K562 (cell line): Measurements from ENCODE around the gene PPP1R14B. TPM values are rescaled to one million over a fixed set of nuclear protein-coding genes. Genes with fewer than 3 reads are reported as not detected.

Experiments
- CREB1 ChIP-seq, 2 experiments: sonication (generic) in 1 of 2; formaldehyde crosslinking in 1 of 2; IDR thresholded peaks; 2 replicates each; pipeline versions ENCODE4 v1.6.1 to v1.8.0; 2012 to 2022; ENCODE audit warnings: inconsistent platforms in 1 of 2, mild to moderate bottlenecking in 1 of 2, missing genetic modification reagents in 1 of 2, moderate library complexity in 1 of 2
- CTBP1 ChIP-seq: fragments of 450-650 bp; IDR thresholded peaks from 2 replicates; pipeline ENCODE4 v1.6.1; 2016; ENCODE audit warnings: borderline replicate concordance
- CXXC5 ChIP-seq: fragments of 250-450 bp; sonication (Bioruptor Pico); IDR thresholded peaks from 2 replicates; pipeline ENCODE4 v1.8.0; 2022; ENCODE audit warnings: inconsistent platforms, mild to moderate bottlenecking, moderate library complexity
- ELF4 ChIP-seq: fragments of 450-650 bp; formaldehyde crosslinking; IDR thresholded peaks from 2 replicates; pipeline ENCODE4 v1.4.0; 2022; ENCODE audit warnings: missing genetic modification characterization
- FOS ChIP-seq: IDR thresholded peaks from 3 replicates; pipeline ENCODE4 v1.6.1; 2011; ENCODE audit not compliant: insufficient read length; ENCODE audit errors: extremely low read depth
- FOXA3 ChIP-seq, 2 experiments: fragments of 450-650 bp in 1 of 2; sonication (generic) in 1 of 2; formaldehyde crosslinking; IDR thresholded peaks in 1 of 2; conservative IDR thresholded peaks in 1 of 2; 2 replicates each; pipeline versions ENCODE4 v1.4.0 to v1.8.0; 2020 to 2022; ENCODE audit warnings: mild to moderate bottlenecking in 2 of 2, missing genetic modification reagents in 1 of 2
- IRF9 ChIP-seq: fragments of 450-650 bp; IDR thresholded peaks from 2 replicates; pipeline ENCODE4 v1.6.1; 2016; ENCODE audit warnings: missing biosample characterization, missing genetic modification characterization
- KLF1 ChIP-seq: fragments of 450-650 bp; IDR thresholded peaks from 2 replicates; pipeline ENCODE4 v1.6.1; 2016; ENCODE audit warnings: missing genetic modification characterization, missing compliant biosample characterization
- KLF13 ChIP-seq: fragments of 450-650 bp; IDR thresholded peaks from 2 replicates; pipeline ENCODE4 v1.6.1; 2016; ENCODE audit warnings: missing genetic modification characterization, low read depth, mild to moderate bottlenecking, missing compliant biosample characterization, moderate library complexity, borderline replicate concordance
- LCOR ChIP-seq: sonication (generic); formaldehyde crosslinking; IDR thresholded peaks from 2 replicates; pipeline ENCODE4 v1.8.0; 2022; ENCODE audit warnings: mild to moderate bottlenecking, missing genetic modification reagents
- MAFK ChIP-seq: IDR thresholded peaks from 2 replicates; pipeline ENCODE4 v1.6.1; 2011; ENCODE audit warnings: low read length, improper control_type of control experiment
- MAZ ChIP-seq, 2 experiments: fragments of 450-650 bp in 1 of 2; sonication (generic) in 1 of 2; formaldehyde crosslinking; IDR thresholded peaks in 1 of 2; conservative IDR thresholded peaks in 1 of 2; 2 replicates each; pipeline versions ENCODE4 v1.4.0 to v1.5.0; 2020; ENCODE audit warnings: mild to moderate bottlenecking in 1 of 2, missing genetic modification reagents in 1 of 2
- MLX ChIP-seq, 2 experiments: fragments of 450-650 bp in 1 of 2; sonication (generic) in 1 of 2; formaldehyde crosslinking; conservative IDR thresholded peaks; 2 replicates each; pipeline versions ENCODE4 v1.4.0 to v1.8.1; 2020 to 2022; ENCODE audit warnings: mild to moderate bottlenecking in 1 of 2, missing genetic modification reagents in 1 of 2
- NCOA1 ChIP-seq: fragments of 450-650 bp; IDR thresholded peaks from 2 replicates; pipeline ENCODE4 v1.6.1; 2016; ENCODE audit warnings: low read depth
- NR2C2 ChIP-seq, 2 experiments: fragments of 200-800 bp in 1 of 2; sonication (Bioruptor generic) in 1 of 2; sonication (generic) in 1 of 2; formaldehyde crosslinking in 1 of 2; IDR thresholded peaks; 2 replicates each; pipeline versions ENCODE4 v1.6.1 to v1.8.0; 2016 to 2022; ENCODE audit warnings: mild to moderate bottlenecking in 1 of 2, missing compliant biosample characterization in 1 of 2, missing genetic modification characterization in 1 of 2, missing genetic modification reagents in 1 of 2
- NRF1 ChIP-seq, 2 experiments: fragments of 450-650 bp; IDR thresholded peaks in 1 of 2; conservative IDR thresholded peaks in 1 of 2; 2 replicates each; pipeline ENCODE4 v1.6.1; 2014; ENCODE audit warnings: mild to moderate bottlenecking in 2 of 2
- PHF20 ChIP-seq: fragments of 450-650 bp; IDR thresholded peaks from 2 replicates; pipeline ENCODE4 v1.6.1; 2018; ENCODE audit not compliant: partially characterized antibody
- POLR2G ChIP-seq: fragments of 200-400 bp; formaldehyde crosslinking; IDR thresholded peaks from 2 replicates; pipeline ENCODE4 v1.6.1; 2017; ENCODE audit warnings: low read depth, mild to moderate bottlenecking, antibody characterized with exemption, low read length, moderate library complexity
- PTBP1 ChIP-seq: fragments of 200-400 bp; formaldehyde crosslinking; IDR thresholded peaks from 2 replicates; pipeline ENCODE4 v1.6.1; 2017; ENCODE audit warnings: low read depth, low read length
- PTRF ChIP-seq: fragments of 450-650 bp; IDR thresholded peaks from 2 replicates; pipeline ENCODE4 v1.6.1; 2016; ENCODE audit warnings: mild to moderate bottlenecking, missing genetic modification characterization, missing compliant biosample characterization
- SOX6 ChIP-seq: fragments of 450-650 bp; IDR thresholded peaks from 2 replicates; pipeline ENCODE4 v1.6.1; 2014; ENCODE audit warnings: mild to moderate bottlenecking
- TFAP4 ChIP-seq: sonication (generic); formaldehyde crosslinking; IDR thresholded peaks from 2 replicates; pipeline ENCODE4 v1.8.0; 2022; ENCODE audit warnings: missing genetic modification reagents, mild to moderate bottlenecking, moderate library complexity, borderline replicate concordance
- WHSC1 ChIP-seq: IDR thresholded peaks from one replicate; pipeline ENCODE4 v1.6.1; 2012; ENCODE audit warnings: low read length, control low read depth, inconsistent platforms
- ZNF146 ChIP-seq: IDR thresholded peaks from one replicate; pipeline ENCODE4 v1.6.1; 2018; ENCODE audit warnings: missing compliant biosample characterization; ENCODE audit not compliant: unreplicated experiment
- polyA plus RNA-seq, 8 experiments: library from polyadenylated mRNA; depleted of rRNA in 4 of 8; stranded (reverse) in 5 of 8; unstranded in 3 of 8; fragments of >200 nt; fragmentation: Nextera tagmentation in 2 of 8; fragmentation: Illumina TruSeq in 1 of 8; extraction: Ambion mirVana in 2 of 8; extraction: Trizol in 1 of 8; gene quantifications; 2 replicates each; pipeline versions ENCODE4 v1.2.1 to v1.2.3, GENCODE V29; 2011 to 2014; ENCODE audit warnings: inconsistent platforms in 1 of 8, missing spikeins in 1 of 8
- total RNA-seq, 7 experiments: library from RNA; depleted of rRNA in 6 of 7; stranded (reverse); fragments of >200 nt in 6 of 7; fragmentation: Illumina TruSeq in 2 of 7; extraction: Trizol in 2 of 7; gene quantifications; 2 replicates each; pipeline versions ENCODE4 v1.2.1 to v1.2.3, GENCODE V29; 2011 to 2021; ENCODE audit warnings: low replicate concordance in 1 of 7

The PPP1R14B gene
- total and polyA plus RNA-seq, 9 of the 15 experiments (the other 6 are each of a cell fraction or from before 2014, with no cell fraction given) = 7.7 to 566 (median 212) TPM

- TF ChIP-seq NRF1 (conservative IDR thresholded peaks at IDR 0.05 in 1 of 2, IDR thresholded peaks at IDR 0.05 in 1 of 2) (peak; percentile 62 to 73), LCOR (0 out of 2 replicates have a peak, but pooled peaks have one; percentile 64), FOXA3 (CRISPR knock-in tag; conservative IDR thresholded peaks at IDR 0.05 in 1 of 2, IDR thresholded peaks at IDR 0.05 in 1 of 2) (peak in 1 of 2 experiments; percentile 47; a peak in 1 of 4 replicates), MLX (CRISPR knock-in tag; conservative IDR thresholded peaks at IDR 0.05) (no peak), ELF4 (no peak), WHSC1 (no peak), CXXC5 (CRISPR knock-in tag) (peak; percentile 90), PTBP1 (no peak), MAFK (no peak), MAZ (CRISPR knock-in tag; conservative IDR thresholded peaks at IDR 0.05 in 1 of 2, IDR thresholded peaks at IDR 0.05 in 1 of 2) (peak; percentile 91 to 92), ZNF146 (CRISPR knock-in tag) (peak; percentile 5), TFAP4 (CRISPR knock-in tag) (peak; percentile 80; the same call in 1 of the 2 replicates), NR2C2 (CRISPR knock-in tag; IDR thresholded peaks at IDR 0.05) (no peak), NR2C2 (tag; IDR thresholded peaks at IDR 0.05) (peak; percentile 86), CTBP1 (peak; percentile 70), POLR2G (peak; percentile 89), IRF9 (tag) (0 out of 2 replicates have a peak, but pooled peaks have one; percentile 6), PTRF (tag) (no peak), CREB1 (IDR thresholded peaks at IDR 0.05) (no peak), CREB1 (CRISPR knock-in tag; IDR thresholded peaks at IDR 0.05) (peak; percentile 60; the same call in 1 of the 2 replicates), PHF20 (no peak), SOX6 (0 out of 2 replicates have a peak, but pooled peaks have one; percentile 8), KLF13 (tag) (peak; percentile 82; the same call in 1 of the 2 replicates), NCOA1 (peak; percentile 58; the same call in 1 of the 2 replicates), FOS (no peak), KLF1 (tag) (peak; percentile 82)
Observed at GRCh38 chr11:64246871-64247728, at the start of gene PPP1R14B (continued).
